Esophagus muscularis mucosa (tissue), 4 donors: ENCODE data around the gene RFX7.

ENCODE experiments used
- EP300 ChIP-seq: sonication (generic); formaldehyde crosslinking; IDR thresholded peaks from one replicate; pipeline ENCODE4 v1.6.1; 2017; ENCODE audit warnings: antibody characterized with exemption
- POLR2A ChIP-seq: fragments of 450-650 bp; IDR thresholded peaks from one replicate; pipeline ENCODE4 v1.6.1; 2017; ENCODE audit warnings: antibody characterized with exemption, moderate library complexity, mild to moderate bottlenecking, low read depth
- POLR2AphosphoS5 ChIP-seq, 2 donors: sonication (generic); formaldehyde crosslinking; IDR thresholded peaks; one replicate each; pipeline ENCODE4 v1.6.1; 2017; ENCODE audit warnings: antibody characterized with exemption in 2 of 2
- TF ChIP-seq, protein P1 (sequence below), 3 experiments: fragments of 200-600 bp in 2 of 3; fragments of 450-650 bp in 1 of 3; sonication (generic) in 2 of 3; IDR thresholded peaks; one replicate each; pipeline ENCODE4 v1.5.1; 2017 to 2019; ENCODE audit warnings: antibody characterized with exemption in 3 of 3, mild to moderate bottlenecking in 2 of 3, moderate library complexity in 1 of 3

DNA sequence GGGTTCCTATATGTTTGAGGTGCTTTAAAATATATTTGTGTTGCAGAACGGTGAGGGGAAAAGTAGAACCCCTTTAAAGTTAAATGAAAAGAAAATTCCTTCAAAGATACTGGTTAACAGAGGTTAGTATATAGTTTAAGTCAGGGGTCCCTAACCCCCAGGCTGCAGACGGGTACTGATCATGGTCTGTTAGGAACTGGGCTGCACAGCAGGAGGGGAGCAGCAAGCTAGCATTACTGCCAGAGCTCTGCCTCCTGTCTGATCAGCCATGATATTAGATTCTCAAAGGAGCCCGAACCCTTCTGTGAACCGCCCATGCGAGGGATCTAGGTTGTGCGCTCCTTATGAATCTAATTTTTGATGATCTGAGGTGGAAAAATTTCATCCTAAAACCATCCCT lies 37.5 kb upstream of the RFX7 start:
- TF ChIP-seq EP300 (no peak), POLR2A (no peak), POLR2AphosphoS5 (IDR thresholded peaks at IDR 0.05) (no peak)
- TF ChIP-seq, protein P1, sequence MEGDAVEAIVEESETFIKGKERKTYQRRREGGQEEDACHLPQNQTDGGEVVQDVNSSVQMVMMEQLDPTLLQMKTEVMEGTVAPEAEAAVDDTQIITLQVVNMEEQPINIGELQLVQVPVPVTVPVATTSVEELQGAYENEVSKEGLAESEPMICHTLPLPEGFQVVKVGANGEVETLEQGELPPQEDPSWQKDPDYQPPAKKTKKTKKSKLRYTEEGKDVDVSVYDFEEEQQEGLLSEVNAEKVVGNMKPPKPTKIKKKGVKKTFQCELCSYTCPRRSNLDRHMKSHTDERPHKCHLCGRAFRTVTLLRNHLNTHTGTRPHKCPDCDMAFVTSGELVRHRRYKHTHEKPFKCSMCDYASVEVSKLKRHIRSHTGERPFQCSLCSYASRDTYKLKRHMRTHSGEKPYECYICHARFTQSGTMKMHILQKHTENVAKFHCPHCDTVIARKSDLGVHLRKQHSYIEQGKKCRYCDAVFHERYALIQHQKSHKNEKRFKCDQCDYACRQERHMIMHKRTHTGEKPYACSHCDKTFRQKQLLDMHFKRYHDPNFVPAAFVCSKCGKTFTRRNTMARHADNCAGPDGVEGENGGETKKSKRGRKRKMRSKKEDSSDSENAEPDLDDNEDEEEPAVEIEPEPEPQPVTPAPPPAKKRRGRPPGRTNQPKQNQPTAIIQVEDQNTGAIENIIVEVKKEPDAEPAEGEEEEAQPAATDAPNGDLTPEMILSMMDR (IDR thresholded peaks at IDR 0.05): no peak
